Colonic mucosa (tissue), 4 donors: Measurements from ENCODE around the gene TEX22. TPM values are rescaled to one million over a fixed set of nuclear protein-coding genes. Genes with fewer than 3 reads are reported as not detected.

Experiments
- DNase-seq: peaks from one replicate; pipeline ENCODE4 v3.0.0-alpha.2; 2020
- H3K27ac ChIP-seq: fragments of 200-600 bp; one replicate; pipeline ENCODE4 v1.8.0; 2021
- H3K27me3 ChIP-seq: fragments of 200-600 bp; one replicate; pipeline ENCODE4 v1.8.0; 2021
- H3K36me3 ChIP-seq: fragments of 200-600 bp; one replicate; pipeline ENCODE4 v1.8.0; 2021
- H3K4me1 ChIP-seq: fragments of 200-600 bp; one replicate; pipeline ENCODE4 v1.8.0; 2021; ENCODE audit warnings: mild to moderate bottlenecking
- H3K4me3 ChIP-seq: fragments of 200-600 bp; one replicate; pipeline ENCODE4 v1.8.0; 2021
- H3K9ac ChIP-seq, 2 donors: one replicate each; pipeline ENCODE4 v1.7.0; 2013; ENCODE audit warnings: control low read depth in 2 of 2, low read depth in 2 of 2, low read length in 2 of 2
- H3K9me3 ChIP-seq: fragments of 200-600 bp; one replicate; pipeline ENCODE4 v1.8.0; 2021
- intact Hi-C: fragments of 100-400 bp; cut with DNase I; formaldehyde crosslinking; loops from one replicate; pipeline ENCODE4 v1.14.1; 2022
- total RNA-seq, 2 donors: library from RNA; stranded (reverse); fragmentation: NEBNext Ultra II Directional in 1 of 2; extraction: Animal tissue kit (Norgen Biotek cat#: 25700) in 1 of 2; gene quantifications; one replicate each; pipeline ENCODE4 v1.2.1, GENCODE V29; 2021
- TF ChIP-seq, protein P1 (sequence below): fragments of 200-600 bp; IDR thresholded peaks from one replicate; pipeline ENCODE4 v1.8.0; 2022; ENCODE audit warnings: antibody characterized with exemption, mild to moderate bottlenecking
- donor health status: healthy.
- donor health status: DM: no; HTN: no; CAD: no.
- donor health status: DM: no; HTN: no; CAD: no.

Gene TEX22
- total RNA-seq, 2 donors from 2014 or later = 1.4 to 2.4 TPM

DNA sequence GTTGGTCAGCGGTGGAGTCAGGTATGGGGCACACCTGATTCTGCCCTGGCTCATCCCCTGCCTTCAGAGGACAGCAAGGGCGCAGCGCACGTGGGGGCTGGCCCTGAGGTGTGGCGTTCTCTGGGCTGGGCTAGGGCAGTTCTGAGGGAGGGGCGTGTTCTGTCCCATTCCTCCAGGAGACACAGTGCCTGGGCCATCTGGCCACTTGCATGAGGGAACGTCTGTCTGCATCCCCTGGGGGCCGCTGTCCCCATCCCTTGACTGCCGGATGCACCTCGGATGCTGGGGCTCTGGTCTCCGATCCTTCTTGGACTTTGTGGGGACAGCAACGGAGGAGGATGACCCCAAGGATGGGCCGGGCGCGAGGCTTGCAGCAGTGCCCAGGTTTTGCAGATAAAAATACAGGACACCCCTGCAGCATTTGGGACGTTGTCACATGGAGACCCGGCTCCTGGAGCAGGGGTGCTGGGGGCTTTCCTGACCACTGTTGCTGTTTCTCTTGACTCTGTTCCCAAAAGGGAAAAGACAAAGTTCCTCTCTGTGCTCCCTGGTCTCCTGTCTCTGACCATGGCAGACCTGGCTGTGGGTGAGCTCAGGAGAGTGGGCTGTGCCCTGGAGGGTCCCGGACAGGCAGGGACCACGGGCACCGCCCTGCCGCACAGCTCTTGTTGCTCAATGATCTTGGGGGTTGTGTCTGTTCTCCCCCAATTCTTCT, 28.2 kb downstream of the TEX22 start:
- Histone ChIP-seq H3K9ac (no peak overlapping the region), H3K36me3 (no peaks in the 10 kb centered on the region), H3K27ac (no peak overlapping the region), H3K4me1 (no peaks in the 10 kb centered on the region), H3K9me3 (no peaks in the 10 kb centered on the region), H3K27me3 (no peaks in the 10 kb centered on the region), H3K4me3 (no peak overlapping the region)
- DNase-seq = no peak
- intact Hi-C loops = no loop called here
- TF ChIP-seq, protein P1, sequence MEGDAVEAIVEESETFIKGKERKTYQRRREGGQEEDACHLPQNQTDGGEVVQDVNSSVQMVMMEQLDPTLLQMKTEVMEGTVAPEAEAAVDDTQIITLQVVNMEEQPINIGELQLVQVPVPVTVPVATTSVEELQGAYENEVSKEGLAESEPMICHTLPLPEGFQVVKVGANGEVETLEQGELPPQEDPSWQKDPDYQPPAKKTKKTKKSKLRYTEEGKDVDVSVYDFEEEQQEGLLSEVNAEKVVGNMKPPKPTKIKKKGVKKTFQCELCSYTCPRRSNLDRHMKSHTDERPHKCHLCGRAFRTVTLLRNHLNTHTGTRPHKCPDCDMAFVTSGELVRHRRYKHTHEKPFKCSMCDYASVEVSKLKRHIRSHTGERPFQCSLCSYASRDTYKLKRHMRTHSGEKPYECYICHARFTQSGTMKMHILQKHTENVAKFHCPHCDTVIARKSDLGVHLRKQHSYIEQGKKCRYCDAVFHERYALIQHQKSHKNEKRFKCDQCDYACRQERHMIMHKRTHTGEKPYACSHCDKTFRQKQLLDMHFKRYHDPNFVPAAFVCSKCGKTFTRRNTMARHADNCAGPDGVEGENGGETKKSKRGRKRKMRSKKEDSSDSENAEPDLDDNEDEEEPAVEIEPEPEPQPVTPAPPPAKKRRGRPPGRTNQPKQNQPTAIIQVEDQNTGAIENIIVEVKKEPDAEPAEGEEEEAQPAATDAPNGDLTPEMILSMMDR = no peak

DNA sequence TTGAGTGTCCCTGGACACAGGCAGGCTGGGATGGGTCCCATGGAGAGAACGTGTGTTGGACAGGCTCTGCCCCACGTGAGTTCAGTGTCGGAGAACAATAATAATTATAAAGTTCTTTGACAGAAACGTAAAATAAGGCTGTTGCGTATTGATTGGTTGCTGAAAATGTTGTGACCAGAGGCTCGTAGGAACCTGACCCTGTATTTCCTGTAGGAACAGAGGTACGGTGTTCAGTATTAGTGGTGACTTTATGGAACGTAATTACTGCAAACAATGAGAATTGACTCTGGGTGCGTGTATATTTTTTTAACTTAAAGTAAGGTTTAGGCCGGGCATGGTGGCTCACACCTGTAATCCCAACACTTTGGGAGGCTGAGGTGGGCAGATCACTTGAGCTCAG, 29.1 kb downstream of the TEX22 start:
- intact Hi-C loops = no loop called here
- TF ChIP-seq, protein P1 = no peak

DNA sequence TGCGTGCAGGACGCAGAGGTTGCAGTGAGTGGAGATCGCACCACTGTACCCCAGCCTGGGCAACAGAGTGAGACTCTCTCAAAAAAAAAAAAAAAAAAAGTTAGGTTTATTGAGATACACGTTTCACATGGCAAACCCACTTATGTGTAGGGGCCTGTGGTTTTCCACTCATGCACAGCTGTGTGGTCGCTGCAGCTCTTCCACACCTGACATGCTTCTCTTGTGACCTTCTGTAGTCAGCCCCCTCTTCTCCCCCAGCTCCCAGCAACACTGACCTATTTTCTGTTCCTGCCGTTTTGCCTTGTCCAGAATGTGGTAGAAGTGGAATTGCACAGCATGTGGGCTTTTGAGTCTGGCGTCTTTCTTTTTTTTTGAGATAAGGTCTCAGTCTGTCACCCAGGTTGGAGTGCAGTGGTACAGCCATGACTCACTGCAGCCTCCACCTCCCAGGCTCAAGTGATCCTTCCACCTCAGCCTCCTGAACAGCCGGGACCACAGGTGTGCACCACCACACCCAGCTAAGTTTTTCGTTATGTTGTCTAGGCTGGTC, 29.7 kb downstream of the TEX22 start:
- H3K9ac ChIP-seq = no peak overlapping the region
- no peaks in the 10 kb centered on the region for H3K4me1 ChIP-seq
- H3K9me3 ChIP-seq = no peaks in the 10 kb centered on the region
- no peak overlapping the region for H3K4me3 ChIP-seq
- H3K36me3 ChIP-seq = no peaks in the 10 kb centered on the region
- H3K27me3 ChIP-seq = no peaks in the 10 kb centered on the region
- intact Hi-C loops = no loop called here
- no peak for DNase-seq
- no peak overlapping the region for H3K27ac ChIP-seq
- TF ChIP-seq, protein P1 = no peak

More for the DNA sequence above, 29.1 kb downstream of the TEX22 start:
- Histone ChIP-seq H3K36me3 (no peaks in the 10 kb centered on the region), H3K9me3 (no peaks in the 10 kb centered on the region), H3K27me3 (no peaks in the 10 kb centered on the region), H3K27ac (no peak overlapping the region), H3K4me3 (no peak overlapping the region), H3K4me1 (no peaks in the 10 kb centered on the region), H3K9ac (no peak overlapping the region)
- DNase-seq = no peak

DNA sequence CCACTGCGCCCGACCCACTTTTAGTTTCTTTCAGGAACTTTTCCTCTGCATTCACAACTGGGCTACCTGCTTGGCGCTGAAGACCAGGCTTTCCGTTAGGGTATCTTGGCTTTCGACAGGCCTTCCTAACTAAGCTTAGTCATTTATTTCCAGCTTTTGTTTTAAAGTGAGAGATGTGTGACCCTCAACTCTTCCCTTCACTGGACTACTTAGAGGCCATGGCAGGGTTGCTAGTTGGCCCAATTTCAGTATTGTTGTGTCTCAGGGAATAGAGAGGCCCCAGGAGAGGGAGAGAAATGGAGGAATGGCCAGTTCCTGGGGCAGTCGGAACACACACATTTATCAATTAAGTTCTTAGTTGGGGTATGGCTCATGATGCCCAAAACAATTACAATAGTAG, 31.7 kb downstream of the TEX22 start:
- intact Hi-C loops = no loop called here
- TF ChIP-seq, protein P1 = no peak
- no peak overlapping the region for H3K9ac ChIP-seq
- no peak overlapping the region for H3K4me3 ChIP-seq
- no peaks in the 10 kb centered on the region for H3K4me1 ChIP-seq
- no peaks in the 10 kb centered on the region for H3K36me3 ChIP-seq
- no peaks in the 10 kb centered on the region for H3K27me3 ChIP-seq
- no peak for DNase-seq
- no peak overlapping the region for H3K27ac ChIP-seq
- H3K9me3 ChIP-seq = no peaks in the 10 kb centered on the region

DNA sequence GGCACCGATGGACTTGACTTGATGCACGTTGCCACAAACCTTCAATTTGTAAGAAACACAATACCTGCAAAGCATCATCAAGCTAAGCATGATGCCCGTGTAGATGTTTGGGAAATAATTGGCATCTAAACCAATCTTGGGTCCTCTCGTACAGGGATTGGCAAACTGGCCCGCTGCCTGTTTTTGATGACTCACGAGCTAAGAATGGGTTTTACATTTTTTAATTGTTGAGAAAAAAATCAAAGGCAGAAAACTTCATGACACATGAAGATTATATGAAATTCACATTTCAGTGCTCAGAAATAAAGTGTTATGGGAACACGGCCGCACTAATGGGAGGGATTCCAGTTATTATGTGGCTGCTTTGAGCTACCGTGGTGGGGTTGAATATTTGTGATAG, 32.2 kb downstream of the TEX22 start:
- no peaks in the 10 kb centered on the region for H3K4me1 ChIP-seq
- no peak overlapping the region for H3K9ac ChIP-seq
- H3K27me3 ChIP-seq = no peaks in the 10 kb centered on the region
- TF ChIP-seq, protein P1 = no peak
- no peak for DNase-seq
- no peaks in the 10 kb centered on the region for H3K9me3 ChIP-seq
- intact Hi-C loops = no loop called here
- H3K36me3 ChIP-seq = no peaks in the 10 kb centered on the region
- no peak overlapping the region for H3K27ac ChIP-seq
- H3K4me3 ChIP-seq = no peak overlapping the region
